OCI-LY3 (cell line): ENCODE measurements around the gene MRPL23.

Source experiments
- EZH2phosphoT487 ChIP-seq: fragments of 200-600 bp; shearing (Covaris generic); IDR thresholded peaks from 2 replicates; pipeline ENCODE4 v1.6.1; 2018; ENCODE audit warnings: antibody characterized with exemption, mixed run types, low read depth
- TF ChIP-seq, protein P1 (sequence below): fragments of 200-600, 300-600 bp; sonication (generic); IDR thresholded peaks from 2 replicates; pipeline ENCODE4 v1.5.1; 2014; ENCODE audit warnings: antibody characterized with exemption, low read length, low read depth

DNA sequence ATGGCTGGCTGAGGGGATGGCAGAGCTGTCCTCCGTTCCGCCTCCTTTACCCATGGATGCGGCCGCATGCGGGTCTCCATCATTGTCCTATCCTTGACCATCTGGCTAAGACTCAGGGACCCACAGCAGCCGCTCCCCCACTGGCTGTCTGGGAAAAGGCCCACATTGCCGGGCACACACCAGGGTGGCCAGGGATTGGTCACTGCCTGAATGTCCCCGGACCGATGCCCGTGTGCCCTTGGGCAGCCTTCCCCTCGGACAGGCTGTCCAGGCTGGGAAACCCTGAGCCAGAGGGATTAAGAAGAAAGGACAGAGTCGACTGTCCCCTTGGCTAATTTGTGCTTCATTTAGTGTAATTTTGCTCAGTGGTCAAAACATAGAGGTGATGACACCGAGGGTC, 28.1 kb downstream of the MRPL23 start:
- TF ChIP-seq, protein P1, sequence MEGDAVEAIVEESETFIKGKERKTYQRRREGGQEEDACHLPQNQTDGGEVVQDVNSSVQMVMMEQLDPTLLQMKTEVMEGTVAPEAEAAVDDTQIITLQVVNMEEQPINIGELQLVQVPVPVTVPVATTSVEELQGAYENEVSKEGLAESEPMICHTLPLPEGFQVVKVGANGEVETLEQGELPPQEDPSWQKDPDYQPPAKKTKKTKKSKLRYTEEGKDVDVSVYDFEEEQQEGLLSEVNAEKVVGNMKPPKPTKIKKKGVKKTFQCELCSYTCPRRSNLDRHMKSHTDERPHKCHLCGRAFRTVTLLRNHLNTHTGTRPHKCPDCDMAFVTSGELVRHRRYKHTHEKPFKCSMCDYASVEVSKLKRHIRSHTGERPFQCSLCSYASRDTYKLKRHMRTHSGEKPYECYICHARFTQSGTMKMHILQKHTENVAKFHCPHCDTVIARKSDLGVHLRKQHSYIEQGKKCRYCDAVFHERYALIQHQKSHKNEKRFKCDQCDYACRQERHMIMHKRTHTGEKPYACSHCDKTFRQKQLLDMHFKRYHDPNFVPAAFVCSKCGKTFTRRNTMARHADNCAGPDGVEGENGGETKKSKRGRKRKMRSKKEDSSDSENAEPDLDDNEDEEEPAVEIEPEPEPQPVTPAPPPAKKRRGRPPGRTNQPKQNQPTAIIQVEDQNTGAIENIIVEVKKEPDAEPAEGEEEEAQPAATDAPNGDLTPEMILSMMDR: no peak
- TF ChIP-seq EZH2phosphoT487: no peak
